K562 (cell line): Measurements from ENCODE around the gene SIRT7.

ENCODE experiments used
- EGR1 ChIP-seq: fragments of 450-650 bp; conservative IDR thresholded peaks from 2 replicates; pipeline ENCODE4 v1.6.1; 2017; ENCODE audit warnings: mild to moderate bottlenecking
- HNRNPL ChIP-seq: fragments of 200-400 bp; formaldehyde crosslinking; IDR thresholded peaks from 2 replicates; pipeline ENCODE4 v1.6.1; 2017; ENCODE audit warnings: low read depth, mild to moderate bottlenecking, low read length
- MAFK ChIP-seq: IDR thresholded peaks from 2 replicates; pipeline ENCODE4 v1.6.1; 2011; ENCODE audit warnings: low read length, improper control_type of control experiment
- REST ChIP-seq, 2 experiments: fragments of 450-650 bp; formaldehyde crosslinking in 1 of 2; IDR thresholded peaks; 2 replicates each; pipeline versions ENCODE4 v1.4.0 to v1.6.1; 2014 to 2020; ENCODE audit warnings: mild to moderate bottlenecking in 2 of 2, borderline replicate concordance in 1 of 2, low read depth in 1 of 2
- TARDBP ChIP-seq: fragments of 450-650 bp; IDR thresholded peaks from 2 replicates; pipeline ENCODE4 v1.6.1; 2016
- ZNF124 ChIP-seq: sonication (generic); formaldehyde crosslinking; IDR thresholded peaks from 2 replicates; pipeline ENCODE4 v1.8.1; 2022; ENCODE audit warnings: missing genetic modification reagents
- ZNF347 ChIP-seq: fragments of 450-650 bp; formaldehyde crosslinking; IDR thresholded peaks from 2 replicates; pipeline ENCODE4 v1.4.0; 2020; ENCODE audit warnings: low read depth, mild to moderate bottlenecking, moderate library complexity
- ZNF551 ChIP-seq: fragments of 250-450 bp; sonication (Bioruptor Pico); IDR thresholded peaks from 2 replicates; pipeline ENCODE4 v1.5.0; 2021; ENCODE audit warnings: mild to moderate bottlenecking, moderate library complexity

DNA sequence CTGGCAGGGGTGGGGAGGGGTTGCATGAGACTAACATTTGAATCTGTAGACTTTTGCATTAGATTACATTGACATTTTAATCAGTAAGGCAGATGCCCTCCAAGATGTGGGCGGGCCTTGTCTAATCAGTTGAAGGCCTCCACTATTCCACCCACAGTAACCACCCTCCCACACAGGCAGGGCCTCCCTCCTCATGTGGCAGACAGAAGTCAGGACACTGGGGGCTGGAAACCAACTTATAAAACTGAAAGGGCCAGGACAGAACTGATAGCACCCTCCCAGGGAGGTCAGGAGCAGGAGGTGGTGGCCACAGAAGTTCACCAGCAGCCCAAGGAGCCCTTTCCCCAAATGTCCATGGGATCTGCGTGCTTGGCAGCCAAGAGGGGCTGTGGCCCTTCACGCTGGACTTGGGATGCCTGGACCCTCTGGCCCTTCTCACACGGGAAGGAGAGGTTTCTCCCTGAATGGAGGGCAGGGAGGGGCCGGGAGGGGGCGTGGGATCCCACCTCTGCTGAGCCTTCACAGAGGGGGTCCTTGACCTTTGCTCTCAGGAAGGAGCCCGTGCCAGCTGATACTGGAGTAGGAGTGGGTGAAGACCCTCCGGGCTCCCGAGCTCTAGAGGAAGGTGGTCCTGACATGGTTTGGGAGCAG, 14.5 kb upstream of the SIRT7 start:
- no peak for TF ChIP-seq MAFK
- TF ChIP-seq TARDBP: no peak
- TF ChIP-seq HNRNPL: peak; percentile 70; the same call in 1 of the 2 replicates
- TF ChIP-seq EGR1: peak; percentile 88
- TF ChIP-seq ZNF124 (CRISPR knock-in tag): no peak
- TF ChIP-seq ZNF347 (CRISPR knock-in tag): no peak
- no peak for TF ChIP-seq REST (IDR thresholded peaks at IDR 0.05; ENCODE audit: borderline replicate concordance)
- TF ChIP-seq REST (CRISPR knock-in tag; IDR thresholded peaks at IDR 0.05; ENCODE audit: low read depth): no peak
- TF ChIP-seq ZNF551 (CRISPR knock-in tag): no peak
